ENCODE data around the gene NELFE. TPM values are rescaled to one million over a fixed set of nuclear protein-coding genes. Genes with fewer than 3 reads are reported as not detected.

NELFE gene
- total RNA-seq, 2 donors from 2014 or later = 88.9 to 94.0 TPM

GRCh38 chr6:31952140-31952805, 6.5 kb downstream of the NELFE start:
- DNase-seq (ENCODE audit: low spot score) = peak; percentile 54
- 47% methylated on average over 5 of the region's 5 CpGs for WGBS
- H3K9me3 ChIP-seq = no peaks in the 10 kb centered on the region
- no peaks in the 10 kb centered on the region for H3K27me3 ChIP-seq (replicated peaks; ENCODE audit: insufficient read depth)
- H3K36me3 ChIP-seq = peaks cover 6 to 14% of the 10 kb centered on the region in 2 donors
- TF ChIP-seq POLR2A (IDR thresholded peaks at IDR 0.05) = no peak
- TF ChIP-seq POLR2AphosphoS5 (IDR thresholded peaks at IDR 0.05) = peak; percentile 52
- TF ChIP-seq, protein P1, sequence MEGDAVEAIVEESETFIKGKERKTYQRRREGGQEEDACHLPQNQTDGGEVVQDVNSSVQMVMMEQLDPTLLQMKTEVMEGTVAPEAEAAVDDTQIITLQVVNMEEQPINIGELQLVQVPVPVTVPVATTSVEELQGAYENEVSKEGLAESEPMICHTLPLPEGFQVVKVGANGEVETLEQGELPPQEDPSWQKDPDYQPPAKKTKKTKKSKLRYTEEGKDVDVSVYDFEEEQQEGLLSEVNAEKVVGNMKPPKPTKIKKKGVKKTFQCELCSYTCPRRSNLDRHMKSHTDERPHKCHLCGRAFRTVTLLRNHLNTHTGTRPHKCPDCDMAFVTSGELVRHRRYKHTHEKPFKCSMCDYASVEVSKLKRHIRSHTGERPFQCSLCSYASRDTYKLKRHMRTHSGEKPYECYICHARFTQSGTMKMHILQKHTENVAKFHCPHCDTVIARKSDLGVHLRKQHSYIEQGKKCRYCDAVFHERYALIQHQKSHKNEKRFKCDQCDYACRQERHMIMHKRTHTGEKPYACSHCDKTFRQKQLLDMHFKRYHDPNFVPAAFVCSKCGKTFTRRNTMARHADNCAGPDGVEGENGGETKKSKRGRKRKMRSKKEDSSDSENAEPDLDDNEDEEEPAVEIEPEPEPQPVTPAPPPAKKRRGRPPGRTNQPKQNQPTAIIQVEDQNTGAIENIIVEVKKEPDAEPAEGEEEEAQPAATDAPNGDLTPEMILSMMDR (IDR thresholded peaks at IDR 0.05) = peak; percentile 27 to 82 (median 67)
- H3K4me3 ChIP-seq = no peak overlapping the region
- no peaks in the 10 kb centered on the region for H3K4me1 ChIP-seq (replicated peaks)
- peak overlapping the region in 1 of 2 donors; percentile 50 for H3K27ac ChIP-seq
- intact Hi-C loops (cut with DNase I) = no loop called here

- Histone ChIP-seq H3K27me3 (replicated peaks; ENCODE audit: insufficient read depth) (no peaks in the 10 kb centered on the region), H3K4me3 (no peak overlapping the region), H3K27ac (no peak overlapping the region), H3K4me1 (replicated peaks) (peaks cover 11% of the 10 kb centered on the region), H3K36me3 (peaks cover 6 to 14% of the 10 kb centered on the region in 2 donors), H3K9me3 (no peaks in the 10 kb centered on the region)
- WGBS = 87% methylated on average over 7 of the region's 7 CpGs
- no peak for TF ChIP-seq POLR2AphosphoS5 (IDR thresholded peaks at IDR 0.05)
- no peak for TF ChIP-seq POLR2A (IDR thresholded peaks at IDR 0.05)
- TF ChIP-seq, protein P1 (IDR thresholded peaks at IDR 0.05) = no peak
- intact Hi-C loops (cut with DNase I) = loop anchor here (2.0 to 5.0 kb wide), 2 partner anchors 47 to 268 kb away; partner anchors contain the start of genes LY6G5C and ZBTB12
- DNase-seq (ENCODE audit: low spot score) = no peak
These were observed 8.7 kb downstream of the NELFE start for GRCh38 chr6:31949926-31950548.

DNA sequence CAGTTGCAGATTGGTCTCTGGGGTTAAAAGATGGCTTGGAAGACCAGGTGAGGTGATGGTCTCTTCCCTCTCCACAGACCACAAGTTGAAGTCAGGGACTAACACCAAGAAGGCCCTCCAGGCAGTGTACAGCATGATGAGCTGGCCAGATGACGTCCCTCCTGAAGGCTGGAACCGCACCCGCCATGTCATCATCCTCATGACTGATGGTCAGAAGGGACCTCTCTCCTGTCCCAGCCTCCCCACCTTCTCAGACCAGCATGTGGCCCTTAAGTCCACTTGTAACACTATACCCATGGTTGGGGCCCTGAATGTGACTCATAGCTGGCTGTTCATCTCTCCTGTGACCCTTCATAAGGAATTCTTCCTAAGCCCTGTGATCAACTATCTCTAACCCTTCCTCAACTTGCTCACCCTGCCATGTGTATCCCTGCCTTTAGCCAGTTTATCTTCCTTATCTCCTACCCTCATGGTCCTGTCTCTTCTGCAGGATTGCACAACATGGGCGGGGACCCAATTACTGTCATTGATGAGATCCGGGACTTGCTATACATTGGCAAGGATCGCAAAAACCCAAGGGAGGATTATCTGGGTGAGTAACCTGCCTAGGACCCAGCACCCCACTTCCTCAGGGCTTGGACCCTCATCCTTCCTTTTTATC, 9.9 kb downstream of the NELFE start:
- TF ChIP-seq, protein P1 (IDR thresholded peaks at IDR 0.05) = no peak
- TF ChIP-seq POLR2A (IDR thresholded peaks at IDR 0.05) (no peak), POLR2AphosphoS5 (IDR thresholded peaks at IDR 0.05) (no peak)
- peaks cover 13% of the 10 kb centered on the region for H3K4me1 ChIP-seq (replicated peaks)
- H3K27me3 ChIP-seq (replicated peaks; ENCODE audit: insufficient read depth) = no peaks in the 10 kb centered on the region
- no peak overlapping the region for H3K27ac ChIP-seq
- H3K9me3 ChIP-seq = no peaks in the 10 kb centered on the region
- DNase-seq (ENCODE audit: low spot score) = no peak
- no peak overlapping the region for H3K4me3 ChIP-seq
- 82% methylated on average over 6 of the region's 6 CpGs for WGBS
- intact Hi-C loops (cut with DNase I) = loop anchor here (5.0 kb wide), 1 partner anchor 267 kb away; the partner anchor contains the start of gene LY6G5C
- H3K36me3 ChIP-seq = peaks cover 3 to 10% of the 10 kb centered on the region in 2 donors

GRCh38 chr6:31948306-31948705, 10.5 kb downstream of the NELFE start:
- WGBS = 75% methylated on average over 5 of the region's 5 CpGs
- TF ChIP-seq, protein P1 (IDR thresholded peaks at IDR 0.05) = no peak
- TF ChIP-seq POLR2A (IDR thresholded peaks at IDR 0.05) = no peak
- TF ChIP-seq POLR2AphosphoS5 (IDR thresholded peaks at IDR 0.05) = no peak
- H3K27me3 ChIP-seq (replicated peaks; ENCODE audit: insufficient read depth) = no peaks in the 10 kb centered on the region
- intact Hi-C loops (cut with DNase I) = loop anchor here (5.0 kb wide), 1 partner anchor 266 kb away; the partner anchor contains the start of gene LY6G5C
- no peak overlapping the region for H3K4me3 ChIP-seq
- no peaks in the 10 kb centered on the region for H3K9me3 ChIP-seq
- no peak overlapping the region for H3K27ac ChIP-seq
- peaks cover 0 to 5% of the 10 kb centered on the region in 2 donors for H3K36me3 ChIP-seq
- peaks cover 13% of the 10 kb centered on the region for H3K4me1 ChIP-seq (replicated peaks)
- DNase-seq (ENCODE audit: low spot score) = no peak
